ENCODE results near the gene FNDC7.

DNA sequence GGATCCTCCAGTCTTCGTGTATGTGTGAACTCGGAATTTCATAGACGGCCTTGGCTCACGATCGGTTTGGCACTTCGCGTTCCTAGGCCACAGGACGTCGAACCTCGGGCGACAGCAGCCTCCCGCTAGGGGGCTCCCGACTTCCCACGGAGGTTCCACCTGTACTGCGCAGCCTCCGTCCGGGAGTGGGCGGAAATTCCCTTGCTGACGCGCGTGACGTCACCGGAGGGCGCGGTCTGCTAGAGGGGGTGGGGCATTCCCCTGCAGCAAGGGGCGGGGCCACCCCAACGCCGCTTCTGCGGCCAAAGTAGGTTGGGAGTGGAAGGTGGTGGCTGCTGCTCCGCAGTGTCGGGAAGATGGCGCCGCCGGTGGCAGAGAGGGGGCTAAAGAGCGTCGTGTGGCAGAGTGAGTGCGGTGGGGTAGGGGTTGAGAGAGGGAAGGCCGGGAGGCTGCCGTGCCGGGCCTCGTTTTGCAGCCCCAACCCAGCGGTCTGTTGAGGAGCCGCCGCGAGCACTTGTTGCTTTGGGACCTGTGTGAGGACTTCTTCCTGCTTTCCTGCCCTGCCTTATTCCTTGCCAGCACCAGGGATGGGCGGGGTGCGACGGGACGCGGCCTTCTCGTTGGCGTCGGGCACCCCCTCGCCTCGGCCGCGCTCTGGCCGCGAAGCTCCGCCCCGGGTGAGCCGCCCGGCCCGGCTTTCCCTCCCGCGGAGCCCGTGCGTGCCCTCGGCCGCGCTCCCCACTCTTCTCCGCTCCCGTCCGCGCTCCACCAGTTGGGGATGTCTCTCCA lies 33.9 kb downstream of the FNDC7 start, which contains the start of gene STXBP3:
- peak; percentile 90 to 97 for TF ChIP-seq CTCF (conservative IDR thresholded peaks at IDR 0.05 in 1 of 2, IDR thresholded peaks at IDR 0.05 in 1 of 2; ENCODE audit: extremely low read depth in 1 of 2, insufficient read depth in 1 of 2, low read depth in 1 of 2, low read length in 2 of 2)
- no peak for TF ChIP-seq EZH2 (IDR thresholded peaks at IDR 0.05; ENCODE audit: borderline replicate concordance, low read length)
